VCaP (cell line): Measurements from ENCODE around the gene TXNRD2.
"Not testable (repeated sequence)": the region's sequence is repeated elsewhere in the genome, so short reads cannot be mapped to it uniquely, and the experiment has no call there.

Source experiments
- H3K27ac ChIP-seq: fragments of 450-650 bp; 2 replicates; pipeline ENCODE4 v1.5.1; 2017
- TF ChIP-seq, protein P1 (sequence below): fragments of 450-650 bp; conservative IDR thresholded peaks from 2 replicates; pipeline ENCODE4 v1.5.1; 2017; ENCODE audit warnings: mild to moderate bottlenecking, moderate library complexity

Gene TXNRD2

DNA sequence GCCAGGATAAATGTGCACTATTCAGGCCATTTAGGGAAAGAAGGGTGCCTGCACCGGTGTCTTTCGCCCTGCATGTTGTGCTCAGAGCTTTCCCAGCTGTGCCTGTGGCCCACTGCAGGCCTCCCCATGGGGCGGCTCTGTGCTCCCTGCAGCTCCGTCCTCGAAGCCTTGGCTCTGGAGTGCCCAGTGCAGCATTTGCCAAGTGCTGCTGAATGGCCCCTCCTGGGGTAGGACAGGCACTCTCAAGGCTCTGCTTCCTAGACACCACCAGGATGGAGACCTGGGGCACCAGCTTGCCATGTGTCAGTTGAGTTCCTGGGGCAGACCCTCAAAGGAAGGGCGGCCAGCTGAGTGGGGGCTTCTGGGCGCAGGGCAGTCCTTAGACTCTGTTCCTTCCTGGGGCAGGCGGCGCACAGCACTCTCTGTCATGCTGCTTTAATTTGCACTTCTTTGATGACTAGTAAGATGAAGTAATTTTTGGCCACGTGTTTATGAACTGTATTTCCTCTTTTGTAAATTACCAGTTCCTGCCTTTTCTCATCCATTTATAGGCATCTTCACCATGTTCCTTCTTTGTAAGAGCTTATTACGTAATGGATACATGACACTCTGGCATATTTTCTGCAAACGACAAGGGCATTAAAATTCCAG lies 54.9 kb downstream of the TXNRD2 start:
- TF ChIP-seq, protein P1, sequence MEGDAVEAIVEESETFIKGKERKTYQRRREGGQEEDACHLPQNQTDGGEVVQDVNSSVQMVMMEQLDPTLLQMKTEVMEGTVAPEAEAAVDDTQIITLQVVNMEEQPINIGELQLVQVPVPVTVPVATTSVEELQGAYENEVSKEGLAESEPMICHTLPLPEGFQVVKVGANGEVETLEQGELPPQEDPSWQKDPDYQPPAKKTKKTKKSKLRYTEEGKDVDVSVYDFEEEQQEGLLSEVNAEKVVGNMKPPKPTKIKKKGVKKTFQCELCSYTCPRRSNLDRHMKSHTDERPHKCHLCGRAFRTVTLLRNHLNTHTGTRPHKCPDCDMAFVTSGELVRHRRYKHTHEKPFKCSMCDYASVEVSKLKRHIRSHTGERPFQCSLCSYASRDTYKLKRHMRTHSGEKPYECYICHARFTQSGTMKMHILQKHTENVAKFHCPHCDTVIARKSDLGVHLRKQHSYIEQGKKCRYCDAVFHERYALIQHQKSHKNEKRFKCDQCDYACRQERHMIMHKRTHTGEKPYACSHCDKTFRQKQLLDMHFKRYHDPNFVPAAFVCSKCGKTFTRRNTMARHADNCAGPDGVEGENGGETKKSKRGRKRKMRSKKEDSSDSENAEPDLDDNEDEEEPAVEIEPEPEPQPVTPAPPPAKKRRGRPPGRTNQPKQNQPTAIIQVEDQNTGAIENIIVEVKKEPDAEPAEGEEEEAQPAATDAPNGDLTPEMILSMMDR: no peak
- H3K27ac ChIP-seq: no peak overlapping the region

DNA sequence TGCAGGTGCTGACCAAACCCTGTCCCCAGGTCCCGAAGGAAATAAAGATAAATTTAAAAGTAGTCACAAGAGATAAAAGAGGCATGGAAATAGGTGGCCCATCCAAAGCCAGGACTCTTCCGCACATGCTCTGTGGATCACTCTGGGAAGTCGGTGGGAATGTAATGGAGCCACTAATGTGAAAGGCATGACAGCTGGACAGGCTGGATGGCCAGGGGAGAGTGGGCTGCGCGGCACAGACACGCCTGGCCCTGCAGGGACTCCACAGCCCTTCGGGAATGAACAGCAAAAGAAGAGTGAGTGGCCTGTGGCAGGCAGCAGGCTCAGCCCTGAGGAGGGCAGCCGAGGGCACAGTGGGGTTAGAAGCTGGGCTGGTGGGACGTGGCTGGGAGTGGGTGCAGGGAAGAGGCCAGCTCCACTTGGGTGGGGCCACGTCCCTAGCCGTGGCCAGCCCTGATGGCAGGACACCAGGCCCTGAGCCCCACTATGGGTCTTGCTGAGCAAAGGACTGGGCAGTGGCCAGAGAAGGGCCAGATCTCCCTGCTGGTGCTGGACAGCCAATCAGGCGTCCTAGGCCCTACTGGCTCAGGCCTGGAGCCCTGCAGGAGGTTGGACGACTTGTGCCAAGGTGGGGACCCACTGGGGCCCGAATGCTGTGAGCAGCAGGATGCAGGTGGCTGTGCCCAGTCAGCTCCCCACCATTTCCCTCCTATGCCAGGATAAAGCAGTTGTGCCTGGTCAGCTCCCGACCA lies 55.6 kb downstream of the TXNRD2 start:
- H3K27ac ChIP-seq: no peak overlapping the region
- TF ChIP-seq, protein P1: no peak

DNA sequence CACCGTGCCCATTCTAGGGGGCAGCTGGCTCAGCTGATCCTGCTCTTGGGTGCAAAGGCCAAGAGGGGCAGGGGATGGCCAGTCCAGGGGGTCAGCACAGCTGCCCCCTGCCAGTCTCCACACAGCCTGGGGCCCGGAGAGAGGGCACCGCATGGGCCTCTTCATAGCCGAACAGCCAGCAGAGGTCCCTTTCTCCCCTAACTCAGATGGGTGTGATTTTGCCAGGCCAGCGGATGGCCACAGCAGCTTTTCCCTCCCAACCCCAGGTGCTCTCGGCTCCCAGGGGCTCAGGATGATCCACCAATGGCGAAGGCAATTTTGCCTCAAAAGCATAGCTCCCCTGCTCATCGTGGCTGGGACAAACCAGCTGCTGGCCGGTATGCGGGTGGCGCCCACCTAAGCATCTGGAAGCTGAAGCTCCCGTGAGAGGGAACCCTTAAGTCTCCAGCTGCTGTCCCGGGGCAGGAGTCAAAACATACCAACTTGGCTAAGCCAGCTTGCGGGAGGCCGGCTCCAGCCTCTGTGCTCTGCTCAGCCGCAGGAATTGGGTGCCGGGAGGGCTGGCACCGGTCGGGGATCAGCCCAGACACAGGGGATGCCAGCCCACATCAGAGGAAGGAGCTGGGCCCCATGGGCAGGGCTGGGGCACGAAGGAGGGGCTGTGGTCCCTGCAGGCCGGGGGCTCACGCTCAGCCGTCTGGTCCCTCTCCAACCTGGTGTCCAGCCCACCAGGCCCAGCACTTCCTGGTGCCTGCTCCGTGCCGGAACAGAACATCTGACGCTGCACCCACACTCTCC lies 56.5 kb downstream of the TXNRD2 start:
- TF ChIP-seq, protein P1: no peak
- no peak overlapping the region for H3K27ac ChIP-seq

DNA sequence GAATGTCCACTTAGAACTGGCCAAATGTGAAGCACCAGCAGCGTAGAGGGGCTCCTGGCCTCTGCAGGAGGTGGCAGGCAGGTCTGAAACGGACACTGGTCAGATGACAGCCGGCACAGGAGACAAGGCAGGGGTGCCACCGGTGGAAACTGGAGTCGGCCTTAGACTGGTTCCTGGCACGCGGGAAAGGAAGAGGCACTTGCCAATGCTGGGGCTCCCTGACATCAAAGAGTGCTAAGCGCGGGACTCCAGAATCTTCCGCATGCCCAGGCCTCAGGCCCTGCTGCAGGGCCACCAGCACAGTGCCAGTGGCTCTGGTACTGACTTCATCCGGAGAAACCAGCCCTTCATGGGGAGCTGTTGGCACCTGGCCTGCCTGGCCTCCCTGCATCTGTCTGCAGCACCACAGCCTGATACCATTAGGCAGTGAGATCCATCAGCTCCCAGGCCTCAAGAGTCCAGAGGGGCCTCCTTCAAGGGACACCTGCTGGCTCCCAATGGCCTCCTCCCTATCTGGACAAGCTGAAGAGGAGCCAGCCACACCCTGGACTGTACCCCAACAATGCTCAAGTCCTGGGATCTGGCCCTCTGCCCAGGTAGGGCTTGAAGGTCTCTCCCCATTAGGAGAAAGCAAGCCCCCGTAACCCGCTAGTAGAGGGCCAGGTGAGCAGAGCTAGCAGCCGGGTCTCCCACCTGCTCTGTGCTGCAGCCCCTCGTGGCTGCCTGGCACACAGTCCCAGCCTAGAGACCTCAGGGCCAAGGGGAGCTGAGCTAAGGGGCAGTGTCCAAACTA lies 57.3 kb downstream of the TXNRD2 start:
- TF ChIP-seq, protein P1: no peak
- no peak overlapping the region for H3K27ac ChIP-seq

DNA sequence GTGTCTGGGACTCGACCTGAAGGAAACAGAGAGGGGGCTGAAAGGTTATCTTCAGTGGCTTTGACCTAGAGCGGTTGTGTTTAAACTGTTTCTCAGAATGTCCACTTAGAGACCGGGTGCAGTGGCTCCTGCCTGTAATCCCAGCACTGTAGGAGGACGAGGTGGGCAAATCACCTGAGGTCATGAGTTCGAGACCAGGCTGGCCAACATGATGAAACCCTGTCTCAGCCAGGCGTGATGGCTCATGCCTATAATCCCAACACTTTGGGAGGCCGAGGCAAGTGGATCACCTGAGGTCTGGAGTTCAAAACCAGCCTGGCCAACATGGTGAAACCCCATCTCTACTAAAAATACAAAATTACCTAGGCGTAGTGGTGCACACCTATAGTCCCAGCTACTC lies 58.2 kb downstream of the TXNRD2 start:
- H3K27ac ChIP-seq: not testable (repeated sequence)

DNA sequence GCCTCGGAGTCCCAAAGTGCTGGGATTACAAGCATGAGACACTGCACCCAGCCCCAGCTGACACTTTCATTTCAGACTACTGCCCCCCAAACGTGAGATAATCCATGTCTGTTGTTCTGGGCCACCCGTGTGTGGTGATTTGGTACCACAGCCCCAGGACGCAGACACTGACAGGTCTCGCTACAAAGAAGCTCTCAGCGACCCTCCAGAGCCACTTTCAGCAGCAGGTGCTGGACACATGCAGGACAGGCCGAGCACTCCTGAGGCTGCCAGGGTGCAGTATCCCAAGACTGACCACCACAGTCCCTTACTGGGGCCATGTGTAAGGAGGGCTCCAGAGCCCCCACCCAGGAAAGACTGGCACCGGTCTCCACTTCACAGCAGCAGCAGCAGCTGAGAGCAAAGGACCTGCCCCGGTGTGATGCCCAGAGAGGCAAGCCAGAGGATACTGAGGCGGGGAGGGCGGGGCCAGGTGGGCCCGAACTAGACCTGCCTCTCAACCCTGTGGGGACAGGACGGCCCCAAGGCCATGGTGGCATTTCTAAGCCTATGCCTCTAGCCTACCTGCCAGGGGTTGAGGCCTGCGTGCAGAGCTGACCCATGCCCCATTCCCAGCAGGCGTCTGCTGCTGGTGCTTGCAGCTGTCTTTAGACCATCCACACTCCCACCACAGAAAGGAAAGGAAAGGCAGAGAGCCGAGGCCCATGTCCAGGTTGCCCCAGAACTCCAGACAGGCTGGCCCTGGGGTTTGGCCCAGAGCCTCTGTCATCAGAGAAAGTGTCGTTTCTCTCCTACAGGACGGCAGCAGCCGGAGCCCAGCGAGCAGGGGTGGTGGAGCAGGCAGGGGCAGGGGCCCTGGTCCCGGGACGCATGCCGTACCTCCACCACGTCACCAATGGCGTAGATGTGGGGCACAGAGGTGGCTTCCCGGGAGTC lies 58.9 kb downstream of the TXNRD2 start:
- no peak overlapping the region for H3K27ac ChIP-seq

More for the DNA sequence above, 58.9 kb downstream of the TXNRD2 start:
- TF ChIP-seq, protein P1: no peak
